K562 (cell line): ENCODE data around the gene ERBB4. TPM values are rescaled to one million over a fixed set of nuclear protein-coding genes. Genes with fewer than 3 reads are reported as not detected.

ENCODE experiments used
- ATAC-seq: fragments of 200-7000 bp; cut with Tn5 transposase; 3 replicates; pipeline ENCODE4 v1.9.1; 2020; ENCODE audit warnings: moderate library complexity
- BruUV-seq: library from RNA; stranded (reverse); fragments of 400-500 nt; replicated peaks from 2 replicates; lab custom pipeline; 2021; lab: Mats Ljungman, UMichigan
- CTCF ChIA-PET: fragments of 300-600 bp; formaldehyde crosslinking; extraction: SDS; loops from one replicate; lab custom pipeline; 2021; ENCODE audit warnings: low intra/inter-chr PET ratio; lab: Yijun Ruan, JAX
- POLR2A ChIA-PET: fragments of 300-600, 350-650 bp; sonication (Branson Sonifier 250); formaldehyde crosslinking; extraction: SDS; loops from one replicate; lab custom pipeline; 2021; ENCODE audit warnings: antibody characterized with exemption, inconsistent platforms; lab: Yijun Ruan, JAX
- DNase-seq, 4 experiments: peaks; one replicate each; pipeline versions ENCODE4 v3.0.0 to v3.0.0-alpha.2; 2011 to 2018; ENCODE audit warnings: low spot score in 3 of 4, mixed read lengths in 3 of 4; ENCODE audit errors: extremely low read depth in 1 of 4
- FAIRE-seq: peaks from 2 replicates; lab custom pipeline; 2011; peaks lifted over from hg19 to GRCh38; lab: Jason Lieb, UNC
- H2AFZ ChIP-seq: 2 replicates; pipeline ENCODE4 v1.6.0; 2011; ENCODE audit warnings: low read depth, low read length, control low read depth, inconsistent platforms
- H3K27ac ChIP-seq: fragments of 200-600 bp; 3 replicates; pipeline ENCODE4 v1.8.0; 2011; ENCODE audit warnings: low read depth, mild to moderate bottlenecking, control low read depth, inconsistent platforms, low read length, moderate library complexity, mixed read lengths; ENCODE audit errors: extremely low read depth
- H3K27me3 ChIP-seq, 2 experiments: fragments of 300-600 bp in 1 of 2; 2 replicates in 1 of 2; 3 replicates in 1 of 2; pipeline versions ENCODE4 v1.6.0 to v1.8.0; 2011; ENCODE audit warnings: inconsistent platforms in 2 of 2, low read length in 2 of 2, mild to moderate bottlenecking in 1 of 2, mixed read lengths in 1 of 2, moderate library complexity in 1 of 2; ENCODE audit not compliant: control insufficient read depth in 2 of 2, insufficient read depth in 2 of 2
- H3K36me3 ChIP-seq: fragments of 300-600 bp; 3 replicates; pipeline ENCODE4 v1.8.0; 2011; ENCODE audit warnings: mild to moderate bottlenecking, low read length, inconsistent platforms; ENCODE audit not compliant: control insufficient read depth, insufficient read depth
- H3K4me1 ChIP-seq, 2 experiments: fragments of 200-600 bp in 1 of 2; replicated peaks in 1 of 2; 2 replicates in 1 of 2; 3 replicates in 1 of 2; pipeline versions ENCODE4 v1.5.1 to v1.8.0; 2011; ENCODE audit warnings: inconsistent platforms in 2 of 2, low read length in 2 of 2, mild to moderate bottlenecking in 1 of 2, mixed read lengths in 1 of 2, moderate library complexity in 1 of 2; ENCODE audit not compliant: control insufficient read depth in 2 of 2, insufficient read depth in 2 of 2
- H3K4me2 ChIP-seq: 2 replicates; pipeline ENCODE4 v1.6.1; 2011; ENCODE audit warnings: low read length, control low read depth, inconsistent platforms, mixed read lengths; ENCODE audit not compliant: insufficient read depth
- H3K4me3 ChIP-seq: fragments of 200-600 bp; sonication (generic), shearing (Covaris generic); 2 replicates; pipeline ENCODE4 v1.5.1; 2016; ENCODE audit warnings: control low read depth, inconsistent platforms
- H3K79me2 ChIP-seq: fragments of 200-600 bp; 3 replicates; pipeline ENCODE4 v1.8.0; 2011; ENCODE audit warnings: low read length, inconsistent platforms; ENCODE audit not compliant: control insufficient read depth, insufficient read depth
- H3K9ac ChIP-seq, 2 experiments: 2 replicates each; pipeline versions ENCODE4 v1.6.0 to v1.6.1; 2011; ENCODE audit warnings: low read depth in 2 of 2, low read length in 2 of 2, control low read depth in 1 of 2, inconsistent platforms in 1 of 2, mild to moderate bottlenecking in 1 of 2, mixed read lengths in 1 of 2; ENCODE audit not compliant: insufficient read depth in 1 of 2
- H3K9me1 ChIP-seq: one replicate; pipeline ENCODE4 v1.6.0; 2011; ENCODE audit warnings: inconsistent platforms, mild to moderate bottlenecking, low read length, moderate library complexity; ENCODE audit not compliant: control insufficient read depth, insufficient read depth
- H3K9me3 ChIP-seq: replicated peaks from 2 replicates; pipeline ENCODE4 v1.5.1; 2011; ENCODE audit warnings: low read depth, low read length, inconsistent platforms; ENCODE audit not compliant: control insufficient read depth, insufficient read depth
- H4K20me1 ChIP-seq: replicated peaks from 2 replicates; pipeline ENCODE4 v1.6.1; 2011; ENCODE audit warnings: low read length, inconsistent platforms, mixed read lengths; ENCODE audit not compliant: control insufficient read depth, insufficient read depth
- CAMTA2 ChIP-seq: fragments of 250-450 bp; sonication (Bioruptor Pico); conservative IDR thresholded peaks from 2 replicates; pipeline ENCODE4 v1.5.1; 2022
- FOXA1 ChIP-seq: fragments of 450-650 bp; IDR thresholded peaks from 2 replicates; pipeline ENCODE4 v1.6.1; 2016; ENCODE audit warnings: mild to moderate bottlenecking, borderline replicate concordance
- JUN ChIP-seq, 2 experiments: sonication (generic) in 1 of 2; formaldehyde crosslinking in 1 of 2; IDR thresholded peaks; 2 replicates each; pipeline versions ENCODE4 v1.6.1 to v1.8.0; 2012 to 2022; ENCODE audit warnings: borderline replicate concordance in 2 of 2, mild to moderate bottlenecking in 2 of 2, improper control_type of control experiment in 1 of 2, low read depth in 1 of 2, low read length in 1 of 2, missing genetic modification reagents in 1 of 2
- JUND ChIP-seq, 2 experiments: IDR thresholded peaks; 2 replicates in 1 of 2; 3 replicates in 1 of 2; pipeline ENCODE4 v1.6.1; 2011; ENCODE audit warnings: borderline replicate concordance in 2 of 2, low read depth in 2 of 2, low read length in 2 of 2, improper control_type of control experiment in 1 of 2, missing biosample characterization in 1 of 2, missing genetic modification characterization in 1 of 2, missing genetic modification reagents in 1 of 2
- KDM2B ChIP-seq: fragments of 250-450 bp; sonication (Bioruptor Pico); IDR thresholded peaks from 2 replicates; pipeline ENCODE4 v1.8.0; 2021; ENCODE audit warnings: mild to moderate bottlenecking, moderate library complexity
- PTBP1 ChIP-seq: fragments of 200-400 bp; formaldehyde crosslinking; IDR thresholded peaks from 2 replicates; pipeline ENCODE4 v1.6.1; 2017; ENCODE audit warnings: low read depth, low read length
- RBM25 ChIP-seq: fragments of 200-400 bp; formaldehyde crosslinking; IDR thresholded peaks from 2 replicates; pipeline ENCODE4 v1.6.1; 2018; ENCODE audit warnings: low read length, low read depth, moderate library complexity; ENCODE audit not compliant: severe bottlenecking
- SRSF9 ChIP-seq: fragments of 200-400 bp; formaldehyde crosslinking; IDR thresholded peaks from 2 replicates; pipeline ENCODE4 v1.6.1; 2017; ENCODE audit warnings: low read depth, low read length, borderline replicate concordance
- ZNF717 ChIP-seq: fragments of 250-450 bp; sonication (Bioruptor Pico); IDR thresholded peaks from 2 replicates; pipeline ENCODE4 v1.5.0; 2021
- ZNF75A ChIP-seq: fragments of 450-650 bp; formaldehyde crosslinking; IDR thresholded peaks from 2 replicates; pipeline ENCODE4 v1.4.0; 2020; ENCODE audit warnings: mild to moderate bottlenecking
- WGBS: fragments of 100-300 bp; shearing (Covaris generic); methylation state at CpG from one replicate; pipeline ENCODE4 v1.1.6; 2016; ENCODE audit warnings: low coverage, mixed read lengths; ENCODE audit not compliant: insufficient coverage; ENCODE audit errors: missing lambda C conversion rate; 5-methylcytosine and 5-hydroxymethylcytosine counted together
- in situ Hi-C: fragments of 300-500 bp; cut with MboI; formaldehyde crosslinking; loops from 4 replicates; pipeline ENCODE4 v1.15.0; 2018; ENCODE audit warnings: inconsistent platforms, mixed read lengths
- intact Hi-C: fragments of 100-400 bp; cut with micrococcal nuclease; formaldehyde crosslinking; loops from 2 replicates; pipeline ENCODE4 v1.14.2; 2022
- polyA plus RNA-seq, 8 experiments: library from polyadenylated mRNA; depleted of rRNA in 4 of 8; stranded (reverse) in 5 of 8; unstranded in 3 of 8; fragments of >200 nt; fragmentation: Nextera tagmentation in 2 of 8; fragmentation: Illumina TruSeq in 1 of 8; extraction: Ambion mirVana in 2 of 8; extraction: Trizol in 1 of 8; gene quantifications; 2 replicates each; pipeline versions ENCODE4 v1.2.1 to v1.2.3, GENCODE V29; 2011 to 2014; ENCODE audit warnings: inconsistent platforms in 1 of 8, missing spikeins in 1 of 8
- total RNA-seq, 7 experiments: library from RNA; depleted of rRNA in 6 of 7; stranded (reverse); fragments of >200 nt in 6 of 7; fragmentation: Illumina TruSeq in 2 of 7; extraction: Trizol in 2 of 7; gene quantifications; 2 replicates each; pipeline versions ENCODE4 v1.2.1 to v1.2.3, GENCODE V29; 2011 to 2021; ENCODE audit warnings: low replicate concordance in 1 of 7
- TF ChIP-seq, protein P1 (sequence below): sonication (generic); formaldehyde crosslinking; IDR thresholded peaks from 2 replicates; pipeline ENCODE4 v1.8.1; 2023; ENCODE audit warnings: mild to moderate bottlenecking, missing genetic modification reagents

ERBB4 gene
- total and polyA plus RNA-seq, 9 of the 15 experiments (the other 6 are each of a cell fraction or from before 2014, with no cell fraction given), result not detected

DNA sequence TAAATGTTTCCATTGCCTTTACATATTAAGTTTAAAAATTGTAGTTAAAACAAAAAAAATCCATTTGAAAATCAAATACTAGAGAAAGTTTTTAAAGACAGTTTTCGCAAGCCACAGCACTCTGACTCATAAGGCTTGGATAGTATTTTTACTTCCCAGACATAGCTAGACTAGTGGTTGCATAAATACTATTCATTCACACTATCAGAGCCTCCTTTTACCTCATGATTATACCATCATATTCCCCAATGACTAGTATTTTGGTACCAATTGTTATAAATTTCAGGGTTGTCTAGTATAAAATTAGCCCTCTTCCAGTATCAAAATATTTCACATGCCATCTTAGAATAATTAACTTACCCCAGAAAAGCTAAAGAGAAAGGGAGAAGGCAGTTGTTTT is 393.5 kb downstream of the ERBB4 start:
- CTCF ChIA-PET, result no interaction called here
- in situ Hi-C loops, result no loop called here
- TF ChIP-seq FOXA1, result no peak
- TF ChIP-seq ZNF717 (CRISPR knock-in tag), result no peak
- TF ChIP-seq CAMTA2 (CRISPR knock-in tag), result no peak
- no peak for TF ChIP-seq KDM2B
- TF ChIP-seq JUN (IDR thresholded peaks at IDR 0.05; ENCODE audit: borderline replicate concordance, low read depth, low read length), result no peak
- TF ChIP-seq JUN (CRISPR knock-in tag; IDR thresholded peaks at IDR 0.05; ENCODE audit: borderline replicate concordance), result no peak
- TF ChIP-seq PTBP1, result no peak
- no peak for TF ChIP-seq SRSF9
- no peak for TF ChIP-seq ZNF75A (CRISPR knock-in tag)
- TF ChIP-seq JUND (IDR thresholded peaks at IDR 0.05; ENCODE audit: borderline replicate concordance, low read depth, low read length), result no peak
- TF ChIP-seq JUND (tag; IDR thresholded peaks at IDR 0.05; ENCODE audit: borderline replicate concordance, low read depth, low read length), result no peak
- TF ChIP-seq, protein P1, sequence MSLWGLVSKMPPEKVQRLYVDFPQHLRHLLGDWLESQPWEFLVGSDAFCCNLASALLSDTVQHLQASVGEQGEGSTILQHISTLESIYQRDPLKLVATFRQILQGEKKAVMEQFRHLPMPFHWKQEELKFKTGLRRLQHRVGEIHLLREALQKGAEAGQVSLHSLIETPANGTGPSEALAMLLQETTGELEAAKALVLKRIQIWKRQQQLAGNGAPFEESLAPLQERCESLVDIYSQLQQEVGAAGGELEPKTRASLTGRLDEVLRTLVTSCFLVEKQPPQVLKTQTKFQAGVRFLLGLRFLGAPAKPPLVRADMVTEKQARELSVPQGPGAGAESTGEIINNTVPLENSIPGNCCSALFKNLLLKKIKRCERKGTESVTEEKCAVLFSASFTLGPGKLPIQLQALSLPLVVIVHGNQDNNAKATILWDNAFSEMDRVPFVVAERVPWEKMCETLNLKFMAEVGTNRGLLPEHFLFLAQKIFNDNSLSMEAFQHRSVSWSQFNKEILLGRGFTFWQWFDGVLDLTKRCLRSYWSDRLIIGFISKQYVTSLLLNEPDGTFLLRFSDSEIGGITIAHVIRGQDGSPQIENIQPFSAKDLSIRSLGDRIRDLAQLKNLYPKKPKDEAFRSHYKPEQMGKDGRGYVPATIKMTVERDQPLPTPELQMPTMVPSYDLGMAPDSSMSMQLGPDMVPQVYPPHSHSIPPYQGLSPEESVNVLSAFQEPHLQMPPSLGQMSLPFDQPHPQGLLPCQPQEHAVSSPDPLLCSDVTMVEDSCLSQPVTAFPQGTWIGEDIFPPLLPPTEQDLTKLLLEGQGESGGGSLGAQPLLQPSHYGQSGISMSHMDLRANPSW (CRISPR knock-in tag), result no peak
- TF ChIP-seq RBM25, result no peak
- TF ChIP-seq, all 486 proteins: peak for 0
- H3K36me3 ChIP-seq, result no peaks in the 10 kb centered on the region
- BruUV-seq, result no TSS peak
- ATAC-seq (no peak), DNase-seq (no peak), FAIRE-seq (no peak)
- H3K27me3 ChIP-seq, result no peaks in the 10 kb centered on the region
- H3K4me3 ChIP-seq, result no peak overlapping the region
- H4K20me1 ChIP-seq, result no peaks in the 10 kb centered on the region
- intact Hi-C loops, result loop anchor here (5.0 kb wide), 1 partner anchor 422 kb away; no protein-coding TSS in a partner anchor
- H3K27ac ChIP-seq, result no peak overlapping the region
- H3K4me2 ChIP-seq, result no peak overlapping the region
- H3K4me1 ChIP-seq, result no peaks in the 10 kb centered on the region
- no peaks in the 10 kb centered on the region for H3K9me3 ChIP-seq
- no peak overlapping the region for H3K9ac ChIP-seq
- no peaks in the 10 kb centered on the region for H3K9me1 ChIP-seq
- WGBS, result 0% methylated on average over 1 of the region's 1 CpG
- H2AFZ ChIP-seq, result no peak overlapping the region
- no peaks in the 10 kb centered on the region for H3K79me2 ChIP-seq
- POLR2A ChIA-PET, result no interaction called here
